DMS153 (cell line): ENCODE results near the gene CD70.
"Not testable (repeated sequence)": the region's sequence is repeated elsewhere in the genome, so short reads cannot be mapped to it uniquely, and the experiment has no call there.

ENCODE experiments used
- DNase-seq: peaks from one replicate; lab custom pipeline; 2025; lab: John Stamatoyannopoulos, UW

Gene CD70

GRCh38 chr19:6570764-6571163 lies 20.2 kb downstream of the CD70 start:
- DNase-seq: no peak

GRCh38 chr19:6568816-6569215 lies 22.1 kb downstream of the CD70 start:
- no peak for DNase-seq

GRCh38 chr19:6568010-6568526 lies 22.9 kb downstream of the CD70 start:
- DNase-seq: no peak

GRCh38 chr19:6566727-6567126 lies 24.2 kb downstream of the CD70 start:
- not testable (repeated sequence) for DNase-seq

GRCh38 chr19:6564393-6564792 lies 26.6 kb downstream of the CD70 start:
- DNase-seq: no peak

- DNase-seq: not testable (repeated sequence)
Measured at GRCh38 chr19:6562437-6562836, 28.5 kb downstream of the CD70 start.

GRCh38 chr19:6556480-6557195 lies 34.3 kb downstream of the CD70 start:
- DNase-seq: no peak

- DNase-seq: no peak
Measured at GRCh38 chr19:6556043-6556449, 34.9 kb downstream of the CD70 start.

GRCh38 chr19:6551607-6552450 lies 39.1 kb downstream of the CD70 start:
- no peak for DNase-seq

- DNase-seq: no peak
Measured at GRCh38 chr19:6551091-6551490, 39.9 kb downstream of the CD70 start.

GRCh38 chr19:6550679-6551078 lies 40.3 kb downstream of the CD70 start:
- DNase-seq: not testable (repeated sequence)

- no peak for DNase-seq
Measured at GRCh38 chr19:6543866-6544347, 47.0 kb downstream of the CD70 start.

- DNase-seq: no peak
Measured at GRCh38 chr19:6540918-6541689, 49.8 kb downstream of the CD70 start.

- no peak for DNase-seq
Measured at GRCh38 chr19:6539514-6539913, 51.4 kb downstream of the CD70 start.
